Effector memory CD4-positive, alpha-beta T cell (primary cell): ENCODE data around the gene AR.

Experiments
- DNase-seq, 3 donors: peaks; one replicate each; pipeline ENCODE4 v3.0.0-alpha.2; 2020
- H3K27ac ChIP-seq: 2 replicates; pipeline ENCODE4 v1.7.0; 2013; ENCODE audit warnings: mild to moderate bottlenecking, low read length, moderate library complexity; ENCODE audit not compliant: insufficient read depth, poor library complexity, severe bottlenecking
- H3K27me3 ChIP-seq: replicated peaks from 2 replicates; pipeline ENCODE4 v1.7.0; 2013; ENCODE audit warnings: mild to moderate bottlenecking, low read length; ENCODE audit not compliant: insufficient read depth, control insufficient read depth, poor library complexity, severe bottlenecking
- H3K36me3 ChIP-seq: 2 replicates; pipeline ENCODE4 v1.7.0; 2013; ENCODE audit warnings: mild to moderate bottlenecking, low read length, moderate library complexity; ENCODE audit not compliant: control insufficient read depth, insufficient read depth
- H3K4me1 ChIP-seq: 2 replicates; pipeline ENCODE4 v1.7.0; 2013; ENCODE audit warnings: low read length, mild to moderate bottlenecking; ENCODE audit not compliant: control insufficient read depth, insufficient read depth, poor library complexity, severe bottlenecking
- H3K4me3 ChIP-seq: 2 replicates; pipeline ENCODE4 v1.7.0; 2013; ENCODE audit warnings: low read length, low read depth, mild to moderate bottlenecking; ENCODE audit not compliant: insufficient read depth, poor library complexity, severe bottlenecking
- H3K9me3 ChIP-seq: 2 replicates; pipeline ENCODE4 v1.7.0; 2013; ENCODE audit warnings: mild to moderate bottlenecking, low read length, moderate library complexity; ENCODE audit not compliant: control insufficient read depth

AR gene

DNA sequence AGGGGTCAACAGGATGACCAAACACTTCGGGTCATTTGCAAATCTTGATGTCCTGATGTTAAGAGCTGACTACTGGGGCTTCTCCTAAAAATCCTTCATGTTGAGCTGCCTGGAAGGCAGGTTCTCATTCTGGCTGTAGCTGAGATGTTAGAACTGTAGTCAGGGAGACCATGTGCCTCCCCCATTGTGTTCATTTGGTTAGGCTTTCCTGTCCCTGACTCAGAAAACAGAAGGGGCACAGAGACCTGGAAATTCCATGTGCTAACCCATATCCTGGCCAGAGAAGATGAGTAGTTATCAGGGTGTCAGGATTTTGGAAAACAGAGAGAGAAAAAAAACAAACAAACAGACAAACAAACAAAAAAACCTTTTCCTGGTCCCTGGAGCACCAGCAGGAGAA, 177.5 kb downstream of the AR start:
- Histone ChIP-seq H3K27ac (no peak overlapping the region), H3K36me3 (no peaks in the 10 kb centered on the region), H3K4me3 (no peak overlapping the region), H3K27me3 (no peaks in the 10 kb centered on the region), H3K4me1 (no peaks in the 10 kb centered on the region), H3K9me3 (no peaks in the 10 kb centered on the region)
- no peak for DNase-seq

GRCh38 chrX:67723580-67724351, 179.9 kb downstream of the AR start:
- no peaks in the 10 kb centered on the region for H3K27me3 ChIP-seq
- no peak overlapping the region for H3K4me3 ChIP-seq
- H3K9me3 ChIP-seq, result no peaks in the 10 kb centered on the region
- H3K36me3 ChIP-seq, result no peaks in the 10 kb centered on the region
- H3K27ac ChIP-seq, result no peak overlapping the region
- DNase-seq, result no peak
- no peaks in the 10 kb centered on the region for H3K4me1 ChIP-seq

DNA sequence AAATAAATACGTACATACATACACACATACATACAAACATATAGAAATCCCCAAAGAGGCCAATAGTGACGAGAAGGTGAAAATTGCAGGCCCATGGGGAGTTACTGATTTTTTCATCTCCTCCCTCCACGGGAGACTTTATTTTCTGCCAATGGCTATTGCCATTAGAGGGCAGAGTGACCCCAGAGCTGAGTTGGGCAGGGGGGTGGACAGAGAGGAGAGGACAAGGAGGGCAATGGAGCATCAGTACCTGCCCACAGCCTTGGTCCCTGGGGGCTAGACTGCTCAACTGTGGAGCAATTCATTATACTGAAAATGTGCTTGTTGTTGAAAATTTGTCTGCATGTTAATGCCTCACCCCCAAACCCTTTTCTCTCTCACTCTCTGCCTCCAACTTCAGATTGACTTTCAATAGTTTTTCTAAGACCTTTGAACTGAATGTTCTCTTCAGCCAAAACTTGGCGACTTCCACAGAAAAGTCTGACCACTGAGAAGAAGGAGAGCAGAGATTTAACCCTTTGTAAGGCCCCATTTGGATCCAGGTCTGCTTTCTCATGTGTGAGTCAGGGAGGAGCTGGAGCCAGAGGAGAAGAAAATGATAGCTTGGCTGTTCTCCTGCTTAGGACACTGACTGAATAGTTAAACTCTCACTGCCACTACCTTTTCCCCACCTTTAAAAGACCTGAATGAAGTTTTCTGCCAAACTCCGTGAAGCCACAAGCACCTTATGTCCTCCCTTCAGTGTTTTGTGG, 180.7 kb downstream of the AR start:
- DNase-seq, result no peak
- H3K27me3 ChIP-seq, result no peaks in the 10 kb centered on the region
- H3K4me1 ChIP-seq, result no peaks in the 10 kb centered on the region
- H3K4me3 ChIP-seq, result no peak overlapping the region
- no peaks in the 10 kb centered on the region for H3K9me3 ChIP-seq
- no peak overlapping the region for H3K27ac ChIP-seq
- H3K36me3 ChIP-seq, result no peaks in the 10 kb centered on the region

DNA sequence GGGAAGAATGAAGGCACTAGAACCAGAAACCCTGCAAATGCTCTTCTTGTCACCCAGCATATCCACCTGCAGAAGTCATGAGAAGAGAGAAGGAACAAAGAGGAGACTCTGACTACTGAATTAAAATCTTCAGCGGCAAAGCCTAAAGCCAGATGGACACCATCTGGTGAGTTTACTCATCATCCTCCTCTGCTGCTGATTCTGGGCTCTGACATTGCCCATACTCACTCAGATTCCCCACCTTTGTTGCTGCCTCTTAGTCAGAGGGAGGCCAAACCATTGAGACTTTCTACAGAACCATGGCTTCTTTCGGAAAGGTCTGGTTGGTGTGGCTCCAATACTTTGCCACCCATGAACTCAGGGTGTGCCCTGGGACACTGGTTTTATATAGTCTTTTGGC, 181.7 kb downstream of the AR start:
- Histone ChIP-seq H3K36me3 (no peaks in the 10 kb centered on the region), H3K4me3 (no peak overlapping the region)

GRCh38 chrX:67726018-67726417, 182.2 kb downstream of the AR start:
- DNase-seq, result no peak
- Histone ChIP-seq H3K4me3 (no peak overlapping the region), H3K27ac (no peak overlapping the region), H3K36me3 (no peaks in the 10 kb centered on the region), H3K27me3 (no peaks in the 10 kb centered on the region), H3K4me1 (no peaks in the 10 kb centered on the region), H3K9me3 (no peaks in the 10 kb centered on the region)

More for the DNA sequence above, 181.7 kb downstream of the AR start:
- Histone ChIP-seq H3K4me1 (no peaks in the 10 kb centered on the region), H3K27ac (no peak overlapping the region), H3K9me3 (no peaks in the 10 kb centered on the region), H3K27me3 (no peaks in the 10 kb centered on the region)
- no peak for DNase-seq

DNA sequence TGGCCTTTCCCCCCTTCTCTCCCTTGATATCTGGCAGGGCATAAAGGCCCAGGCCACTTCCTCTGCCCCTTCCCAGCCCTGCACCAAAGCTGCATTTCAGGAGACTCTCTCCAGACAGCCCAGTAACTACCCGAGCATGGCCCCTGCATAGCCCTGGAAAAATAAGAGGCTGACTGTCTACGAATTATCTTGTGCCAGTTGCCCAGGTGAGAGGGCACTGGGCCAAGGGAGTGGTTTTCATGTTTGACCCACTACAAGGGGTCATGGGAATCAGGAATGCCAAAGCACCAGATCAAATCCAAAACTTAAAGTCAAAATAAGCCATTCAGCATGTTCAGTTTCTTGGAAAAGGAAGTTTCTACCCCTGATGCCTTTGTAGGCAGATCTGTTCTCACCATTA, 183.8 kb downstream of the AR start:
- no peaks in the 10 kb centered on the region for H3K4me1 ChIP-seq
- H3K4me3 ChIP-seq, result no peak overlapping the region
- H3K27me3 ChIP-seq, result no peaks in the 10 kb centered on the region
- no peak overlapping the region for H3K27ac ChIP-seq
- H3K9me3 ChIP-seq, result no peaks in the 10 kb centered on the region
- H3K36me3 ChIP-seq, result no peaks in the 10 kb centered on the region
- DNase-seq, result no peak

DNA sequence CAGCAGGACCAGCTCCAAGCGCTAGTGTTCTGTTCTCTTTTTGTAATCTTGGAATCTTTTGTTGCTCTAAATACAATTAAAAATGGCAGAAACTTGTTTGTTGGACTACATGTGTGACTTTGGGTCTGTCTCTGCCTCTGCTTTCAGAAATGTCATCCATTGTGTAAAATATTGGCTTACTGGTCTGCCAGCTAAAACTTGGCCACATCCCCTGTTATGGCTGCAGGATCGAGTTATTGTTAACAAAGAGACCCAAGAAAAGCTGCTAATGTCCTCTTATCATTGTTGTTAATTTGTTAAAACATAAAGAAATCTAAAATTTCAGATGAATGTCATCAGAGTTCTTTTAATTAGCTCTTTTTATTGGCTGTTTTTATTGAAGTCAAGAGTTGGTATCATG, 186.5 kb downstream of the AR start:
- H3K4me1 ChIP-seq, result no peaks in the 10 kb centered on the region
- H3K4me3 ChIP-seq, result no peak overlapping the region
- DNase-seq, result no peak
- H3K9me3 ChIP-seq, result no peaks in the 10 kb centered on the region
- H3K36me3 ChIP-seq, result no peaks in the 10 kb centered on the region
- no peak overlapping the region for H3K27ac ChIP-seq
- H3K27me3 ChIP-seq, result no peaks in the 10 kb centered on the region

DNA sequence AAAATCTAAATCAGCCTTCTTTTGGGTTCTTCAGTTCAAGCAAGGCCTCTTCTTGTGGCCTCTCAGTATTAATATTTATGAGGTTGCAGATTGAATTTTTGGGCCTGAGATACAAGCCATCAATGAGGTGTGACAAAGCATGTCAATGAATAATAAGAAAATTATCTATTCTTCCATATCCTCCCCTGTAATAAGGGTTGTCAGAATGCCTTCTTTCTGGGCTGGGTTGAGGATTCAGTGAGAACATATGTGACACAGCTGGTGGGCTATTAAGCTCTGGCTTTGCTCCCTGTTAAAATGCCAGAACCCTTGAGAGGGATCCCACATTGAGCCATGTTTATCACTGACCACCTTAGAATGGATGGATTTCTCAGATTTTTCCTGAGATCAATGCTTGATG, 187.2 kb downstream of the AR start:
- no peak for DNase-seq
- Histone ChIP-seq H3K9me3 (no peaks in the 10 kb centered on the region), H3K27me3 (no peaks in the 10 kb centered on the region), H3K36me3 (no peaks in the 10 kb centered on the region), H3K4me1 (no peaks in the 10 kb centered on the region), H3K27ac (no peak overlapping the region), H3K4me3 (no peak overlapping the region)

- Histone ChIP-seq H3K27ac (no peak overlapping the region), H3K4me1 (no peaks in the 10 kb centered on the region), H3K9me3 (no peaks in the 10 kb centered on the region), H3K27me3 (no peaks in the 10 kb centered on the region), H3K4me3 (no peak overlapping the region), H3K36me3 (no peaks in the 10 kb centered on the region)
- no peak for DNase-seq
Measured at GRCh38 chrX:67732864-67733263, 189.0 kb downstream of the AR start.

- H3K36me3 ChIP-seq, result no peaks in the 10 kb centered on the region
- H3K27me3 ChIP-seq, result no peaks in the 10 kb centered on the region
- H3K9me3 ChIP-seq, result no peaks in the 10 kb centered on the region
- H3K27ac ChIP-seq, result no peak overlapping the region
- H3K4me1 ChIP-seq, result no peaks in the 10 kb centered on the region
- no peak for DNase-seq
- H3K4me3 ChIP-seq, result no peak overlapping the region
Measured at GRCh38 chrX:67734111-67734753, 190.4 kb downstream of the AR start.
